Activated B cell treated with CpG ODN at 0.5 μM for 24 hours (primary cell): Measurements from ENCODE around the gene PAK4. TPM values are rescaled to one million over a fixed set of nuclear protein-coding genes. Genes with fewer than 3 reads are reported as not detected.

ENCODE experiments used
- ATAC-seq: fragments of 200-7000 bp; cut with Tn5 transposase; one replicate; pipeline ENCODE4 v1.10.0; 2021; ENCODE audit warnings: low read depth, mild to moderate bottlenecking, moderate library complexity
- CTCF ChIA-PET: fragments of 350-600 bp; sonication (Branson Sonifier 250); formaldehyde crosslinking; loops from one replicate; lab custom pipeline; 2021; ENCODE audit warnings: antibody characterized with exemption; lab: Charles Lee
- POLR2A ChIA-PET: fragments of 350-600 bp; sonication (Branson Sonifier 250); formaldehyde crosslinking; loops from one replicate; lab custom pipeline; 2021; ENCODE audit warnings: antibody characterized with exemption; lab: Charles Lee
- DNase-seq: peaks from one replicate; pipeline ENCODE4 v3.0.0; 2022
- H3K27ac Mint-ChIP-seq: one replicate; pipeline ENCODE4 v1.8.0; 2020; ENCODE audit warnings: mixed read lengths
- H3K27me3 Mint-ChIP-seq: one replicate; pipeline ENCODE4 v1.8.0; 2021; ENCODE audit warnings: mixed read lengths
- H3K36me3 Mint-ChIP-seq: one replicate; pipeline ENCODE4 v1.8.0; 2021; ENCODE audit warnings: low read depth, mixed read lengths
- H3K4me1 Mint-ChIP-seq: one replicate; pipeline ENCODE4 v1.8.0; 2021; ENCODE audit warnings: mixed read lengths
- H3K4me3 Mint-ChIP-seq: one replicate; pipeline ENCODE4 v1.8.0; 2020; ENCODE audit warnings: mild to moderate bottlenecking, mixed read lengths
- H3K9me3 Mint-ChIP-seq: one replicate; pipeline ENCODE4 v1.8.0; 2020; ENCODE audit warnings: mixed read lengths
- intact Hi-C: fragments of 100-400 bp; cut with micrococcal nuclease; formaldehyde crosslinking; loops from one replicate; pipeline ENCODE4 v1.15.1; 2024
- total RNA-seq: library from RNA; stranded (reverse); gene quantifications from 2 replicates; pipeline ENCODE4 v1.2.3, GENCODE V29; 2022
- TF ChIP-seq, protein P1 (sequence below): fragments of 200-600 bp; IDR thresholded peaks from one replicate; pipeline ENCODE4 v1.8.0; 2022; ENCODE audit warnings: antibody characterized with exemption, mild to moderate bottlenecking

PAK4 gene
- total RNA-seq, 1 donor from 2014 or later = 14.2 TPM

- ATAC-seq (no peak), DNase-seq (no peak)
- intact Hi-C loops = loop anchor here (5.0 to 10.0 kb wide), 2 partner anchors 214 to 707 kb away; partner anchors contain the start of genes DYRK1B and SAMD4B
- Mint-ChIP-seq H3K9me3 (no peaks in the 10 kb centered on the region), H3K4me3 (peak overlapping the region; percentile 1), H3K27me3 (no peaks in the 10 kb centered on the region), H3K4me1 (peaks cover 60% of the 10 kb centered on the region), H3K36me3 (peaks cover 4% of the 10 kb centered on the region), H3K27ac (peak overlapping the region; percentile 46)
- TF ChIP-seq, protein P1, sequence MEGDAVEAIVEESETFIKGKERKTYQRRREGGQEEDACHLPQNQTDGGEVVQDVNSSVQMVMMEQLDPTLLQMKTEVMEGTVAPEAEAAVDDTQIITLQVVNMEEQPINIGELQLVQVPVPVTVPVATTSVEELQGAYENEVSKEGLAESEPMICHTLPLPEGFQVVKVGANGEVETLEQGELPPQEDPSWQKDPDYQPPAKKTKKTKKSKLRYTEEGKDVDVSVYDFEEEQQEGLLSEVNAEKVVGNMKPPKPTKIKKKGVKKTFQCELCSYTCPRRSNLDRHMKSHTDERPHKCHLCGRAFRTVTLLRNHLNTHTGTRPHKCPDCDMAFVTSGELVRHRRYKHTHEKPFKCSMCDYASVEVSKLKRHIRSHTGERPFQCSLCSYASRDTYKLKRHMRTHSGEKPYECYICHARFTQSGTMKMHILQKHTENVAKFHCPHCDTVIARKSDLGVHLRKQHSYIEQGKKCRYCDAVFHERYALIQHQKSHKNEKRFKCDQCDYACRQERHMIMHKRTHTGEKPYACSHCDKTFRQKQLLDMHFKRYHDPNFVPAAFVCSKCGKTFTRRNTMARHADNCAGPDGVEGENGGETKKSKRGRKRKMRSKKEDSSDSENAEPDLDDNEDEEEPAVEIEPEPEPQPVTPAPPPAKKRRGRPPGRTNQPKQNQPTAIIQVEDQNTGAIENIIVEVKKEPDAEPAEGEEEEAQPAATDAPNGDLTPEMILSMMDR = no peak
- CTCF ChIA-PET = no interaction called here
- POLR2A ChIA-PET = no interaction called here
Observed at GRCh38 chr19:39127812-39128515, 2.4 kb downstream of the PAK4 start.

- ATAC-seq = no peak
- Mint-ChIP-seq H3K36me3 (peaks cover 4% of the 10 kb centered on the region), H3K4me3 (no peak overlapping the region), H3K27me3 (no peaks in the 10 kb centered on the region), H3K4me1 (peaks cover 60% of the 10 kb centered on the region), H3K9me3 (no peaks in the 10 kb centered on the region), H3K27ac (no peak overlapping the region)
- TF ChIP-seq, protein P1 = no peak
- intact Hi-C loops = loop anchor here (5.0 to 10.0 kb wide), 2 partner anchors 214 to 706 kb away; partner anchors contain the start of genes DYRK1B and SAMD4B
- no peak for DNase-seq
- POLR2A ChIA-PET = no interaction called here
- CTCF ChIA-PET = interaction anchor here (1.1 kb wide), 1 partner anchor 201 kb away, joined by 4 read pairs; no protein-coding TSS in a partner anchor
Observed at GRCh38 chr19:39128516-39129079, 3.0 kb downstream of the PAK4 start.

- intact Hi-C loops = loop anchor here (5.0 to 10.0 kb wide), 2 partner anchors 213 to 706 kb away; partner anchors contain the start of genes DYRK1B and SAMD4B
- H3K4me3 Mint-ChIP-seq = no peak overlapping the region
- no peaks in the 10 kb centered on the region for H3K9me3 Mint-ChIP-seq
- ATAC-seq (no peak), DNase-seq (no peak)
- H3K27ac Mint-ChIP-seq = no peak overlapping the region
- ChIA-PET CTCF (interaction anchor here (1.1 kb wide), 1 partner anchor 200 kb away, joined by 4 read pairs; no protein-coding TSS in a partner anchor), POLR2A (no interaction called here)
- TF ChIP-seq, protein P1 = no peak
- H3K36me3 Mint-ChIP-seq = peaks cover 4% of the 10 kb centered on the region
- peaks cover 59% of the 10 kb centered on the region for H3K4me1 Mint-ChIP-seq
- no peaks in the 10 kb centered on the region for H3K27me3 Mint-ChIP-seq
Observed at GRCh38 chr19:39129116-39129515, 3.5 kb downstream of the PAK4 start.

GRCh38 chr19:39130337-39131254 lies 5.0 kb downstream of the PAK4 start:
- H3K27ac Mint-ChIP-seq = peak overlapping the region; percentile 47
- ATAC-seq = no peak
- no peaks in the 10 kb centered on the region for H3K9me3 Mint-ChIP-seq

More at GRCh38 chr19:39130337-39131254, 5.0 kb downstream of the PAK4 start:
- ChIA-PET POLR2A (interaction anchor here (0.5 kb wide), 1 partner anchor 9 kb away, joined by 3 read pairs; no protein-coding TSS in a partner anchor), CTCF (no interaction called here)
- Mint-ChIP-seq H3K36me3 (peaks cover 3% of the 10 kb centered on the region), H3K4me1 (peaks cover 47% of the 10 kb centered on the region), H3K27me3 (no peaks in the 10 kb centered on the region), H3K4me3 (no peak overlapping the region)
- TF ChIP-seq, protein P1 = no peak
- DNase-seq = no peak
- intact Hi-C loops = no loop called here
